Smooth muscle cell (in vitro differentiated cells): ENCODE measurements around the gene KNOP1. TPM values are rescaled to one million over a fixed set of nuclear protein-coding genes. Genes with fewer than 3 reads are reported as not detected.

Experiments
- DNase-seq: peaks from one replicate; lab custom pipeline; 2025; ENCODE audit not compliant: unreplicated experiment; lab: John Stamatoyannopoulos, UW
- H2AFZ ChIP-seq: fragments of 200-600 bp; sonication (generic); 2 replicates; pipeline ENCODE4 v1.6.0; 2016; ENCODE audit warnings: antibody characterized with exemption, low read depth, mild to moderate bottlenecking
- H3F3A ChIP-seq: fragments of 200-600 bp; sonication (generic); 2 replicates; pipeline ENCODE4 v1.6.0; 2017; ENCODE audit warnings: antibody characterized with exemption, low read depth
- H3K27ac ChIP-seq: fragments of 200-600 bp; sonication (generic); 2 replicates; pipeline ENCODE4 v1.5.1; 2016; ENCODE audit warnings: low read depth, mild to moderate bottlenecking
- H3K27me3 ChIP-seq: fragments of 200-600 bp; sonication (generic); 2 replicates; pipeline ENCODE4 v1.6.1; 2016; ENCODE audit warnings: low read depth, mild to moderate bottlenecking
- H3K36me3 ChIP-seq: fragments of 200-600 bp; sonication (generic); 2 replicates; pipeline ENCODE4 v1.5.1; 2016; ENCODE audit warnings: low read depth
- H3K4me1 ChIP-seq: fragments of 200-600 bp; sonication (generic); 2 replicates; pipeline ENCODE4 v1.5.1; 2016; ENCODE audit warnings: low read depth
- H3K4me2 ChIP-seq: fragments of 200-600 bp; sonication (generic); 2 replicates; pipeline ENCODE4 v1.6.0; 2016; ENCODE audit warnings: mild to moderate bottlenecking
- H3K4me3 ChIP-seq: fragments of 200-600 bp; sonication (generic); 2 replicates; pipeline ENCODE4 v1.5.1; 2016; ENCODE audit warnings: mild to moderate bottlenecking
- H3K79me2 ChIP-seq: fragments of 200-600 bp; sonication (generic); 2 replicates; pipeline ENCODE4 v1.6.0; 2016; ENCODE audit warnings: low read depth, mild to moderate bottlenecking
- H3K9ac ChIP-seq: fragments of 200-600 bp; sonication (generic); 2 replicates; pipeline ENCODE4 v1.6.0; 2016; ENCODE audit warnings: low read depth
- H3K9me3 ChIP-seq: fragments of 200-600 bp; sonication (generic); replicated peaks from 2 replicates; pipeline ENCODE4 v1.5.1; 2016; ENCODE audit warnings: low read depth
- H4K20me1 ChIP-seq: fragments of 200-600 bp; sonication (generic); 2 replicates; pipeline ENCODE4 v1.6.0; 2016; ENCODE audit warnings: low read depth
- CTCF ChIP-seq: fragments of 200-600 bp; sonication (generic); IDR thresholded peaks from 2 replicates; pipeline ENCODE4 v1.5.1; 2017; ENCODE audit warnings: borderline replicate concordance, mild to moderate bottlenecking, antibody characterized with exemption; ENCODE audit not compliant: insufficient read depth, poor library complexity, severe bottlenecking
- WGBS: methylation state at CpG from one replicate; pipeline ENCODE4 v1.1.7; 2016; ENCODE audit warnings: low lambda C conversion rate; 5-methylcytosine and 5-hydroxymethylcytosine counted together
- polyA plus RNA-seq: library from polyadenylated mRNA; unstranded; fragments of >200 nt; fragmentation: Nextera tagmentation; extraction: Ambion mirVana; gene quantifications from 2 replicates; pipeline ENCODE4 v1.2.1, GENCODE V29; 2016
- total RNA-seq: library from RNA; depleted of rRNA; stranded (reverse); fragments of >200 nt; gene quantifications from 2 replicates; pipeline ENCODE4 v1.2.3, GENCODE V29; 2014

KNOP1 gene
- total and polyA plus RNA-seq, 2 experiments from 2014 or later, result 31.0 to 32.6 TPM

GRCh38 chr16:19766554-19766884, 48.5 kb upstream of the KNOP1 start:
- H3K4me3 ChIP-seq, result no peak overlapping the region
- no peak overlapping the region for H3K9ac ChIP-seq
- no peaks in the 10 kb centered on the region for H3K27me3 ChIP-seq
- no peaks in the 10 kb centered on the region for H3K9me3 ChIP-seq
- WGBS, result 95% methylated on average over 3 of the region's 3 CpGs
- no peak overlapping the region for H3K27ac ChIP-seq
- DNase-seq, result no peak
- no peaks in the 10 kb centered on the region for H3K4me1 ChIP-seq
- no peak overlapping the region for H2AFZ ChIP-seq
- H4K20me1 ChIP-seq, result no peaks in the 10 kb centered on the region
- no peaks in the 10 kb centered on the region for H3K36me3 ChIP-seq
- no peaks in the 10 kb centered on the region for H3K79me2 ChIP-seq
- H3F3A ChIP-seq, result no peaks in the 10 kb centered on the region
- no peak for TF ChIP-seq CTCF
- no peak overlapping the region for H3K4me2 ChIP-seq

- Histone ChIP-seq H3F3A (no peaks in the 10 kb centered on the region), H3K36me3 (no peaks in the 10 kb centered on the region), H3K27ac (no peak overlapping the region), H3K79me2 (no peaks in the 10 kb centered on the region), H3K4me3 (no peak overlapping the region), H3K4me2 (no peak overlapping the region), H3K9me3 (no peaks in the 10 kb centered on the region), H3K9ac (no peak overlapping the region), H3K4me1 (no peaks in the 10 kb centered on the region), H2AFZ (no peak overlapping the region), H3K27me3 (no peaks in the 10 kb centered on the region), H4K20me1 (no peaks in the 10 kb centered on the region)
- TF ChIP-seq CTCF, result no peak
- DNase-seq, result no peak
- 88% methylated on average over 6 of the region's 6 CpGs for WGBS
Observed at GRCh38 chr16:19765860-19766553, 48.0 kb upstream of the KNOP1 start.

GRCh38 chr16:19760356-19761060, 42.5 kb upstream of the KNOP1 start:
- H2AFZ ChIP-seq, result no peak overlapping the region
- H4K20me1 ChIP-seq, result no peaks in the 10 kb centered on the region
- H3K9me3 ChIP-seq, result no peaks in the 10 kb centered on the region
- 96% methylated on average over 7 of the region's 7 CpGs for WGBS
- no peak for DNase-seq
- no peak overlapping the region for H3K27ac ChIP-seq
- TF ChIP-seq CTCF, result no peak
- no peaks in the 10 kb centered on the region for H3K36me3 ChIP-seq
- no peak overlapping the region for H3K4me2 ChIP-seq
- H3F3A ChIP-seq, result no peaks in the 10 kb centered on the region
- H3K27me3 ChIP-seq, result no peaks in the 10 kb centered on the region
- H3K4me1 ChIP-seq, result no peaks in the 10 kb centered on the region
- H3K79me2 ChIP-seq, result no peaks in the 10 kb centered on the region
- H3K9ac ChIP-seq, result no peak overlapping the region
- H3K4me3 ChIP-seq, result no peak overlapping the region
